Mesothelial cell of epicardium (in vitro differentiated cells): Measurements from ENCODE around the gene LRRC72. TPM values are rescaled to one million over a fixed set of nuclear protein-coding genes. Genes with fewer than 3 reads are reported as not detected.

ENCODE experiments used
- DNase-seq, 2 experiments: peaks; one replicate each; pipeline ENCODE4 v3.0.0; 2021; ENCODE audit warnings: low spot score in 2 of 2; ENCODE audit not compliant: unreplicated experiment in 2 of 2
- H3K27ac Mint-ChIP-seq: 2 replicates; pipeline ENCODE4 v1.8.0; 2021; ENCODE audit warnings: mixed read lengths
- H3K27me3 Mint-ChIP-seq: 2 replicates; pipeline ENCODE4 v1.8.0; 2021; ENCODE audit warnings: low read depth, mixed read lengths
- H3K36me3 Mint-ChIP-seq: 2 replicates; pipeline ENCODE4 v1.8.0; 2021; ENCODE audit warnings: mixed read lengths
- H3K4me1 Mint-ChIP-seq: 2 replicates; pipeline ENCODE4 v1.8.0; 2021; ENCODE audit warnings: mixed read lengths
- H3K4me3 Mint-ChIP-seq: 2 replicates; pipeline ENCODE4 v1.8.0; 2021; ENCODE audit warnings: mild to moderate bottlenecking, moderate library complexity, mixed read lengths
- H3K9me3 Mint-ChIP-seq: 2 replicates; pipeline ENCODE4 v1.8.0; 2021; ENCODE audit warnings: mixed read lengths
- total RNA-seq: library from RNA; stranded (reverse); gene quantifications from 3 replicates; pipeline ENCODE4 v1.2.1, GENCODE V29; 2021
- TF ChIP-seq, protein P1 (sequence below): fragments of 200-600 bp; sonication (generic); IDR thresholded peaks from one replicate; pipeline ENCODE4 v1.5.0; 2021; ENCODE audit warnings: antibody characterized with exemption; ENCODE audit not compliant: unreplicated experiment

LRRC72 gene
- total RNA-seq, 1 donor from 2014 or later: not detected

DNA sequence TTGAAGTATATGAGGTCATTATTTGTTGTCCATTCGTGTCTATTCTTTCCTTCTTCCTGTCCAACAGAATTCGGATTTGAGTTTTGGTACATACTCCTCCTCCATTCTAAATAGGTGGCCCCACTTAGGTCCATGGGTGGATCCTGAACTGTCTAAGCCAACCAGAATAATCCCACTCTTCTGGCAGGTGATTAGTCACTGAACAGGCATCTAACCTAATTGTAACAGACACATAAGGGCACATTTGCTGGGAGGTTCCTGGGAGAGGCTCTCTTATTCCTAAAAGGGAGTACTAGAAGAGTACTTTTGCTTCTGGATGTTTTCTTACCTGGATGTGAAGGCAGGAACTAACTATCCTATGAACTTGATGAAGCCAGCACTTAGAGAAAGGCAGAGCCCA, 16.8 kb downstream of the LRRC72 start:
- Mint-ChIP-seq H3K9me3 (peaks cover 8% of the 10 kb centered on the region), H3K27me3 (no peaks in the 10 kb centered on the region), H3K4me1 (no peaks in the 10 kb centered on the region), H3K27ac (no peak overlapping the region), H3K36me3 (no peaks in the 10 kb centered on the region), H3K4me3 (no peak overlapping the region)
- DNase-seq: no peak
- TF ChIP-seq, protein P1, sequence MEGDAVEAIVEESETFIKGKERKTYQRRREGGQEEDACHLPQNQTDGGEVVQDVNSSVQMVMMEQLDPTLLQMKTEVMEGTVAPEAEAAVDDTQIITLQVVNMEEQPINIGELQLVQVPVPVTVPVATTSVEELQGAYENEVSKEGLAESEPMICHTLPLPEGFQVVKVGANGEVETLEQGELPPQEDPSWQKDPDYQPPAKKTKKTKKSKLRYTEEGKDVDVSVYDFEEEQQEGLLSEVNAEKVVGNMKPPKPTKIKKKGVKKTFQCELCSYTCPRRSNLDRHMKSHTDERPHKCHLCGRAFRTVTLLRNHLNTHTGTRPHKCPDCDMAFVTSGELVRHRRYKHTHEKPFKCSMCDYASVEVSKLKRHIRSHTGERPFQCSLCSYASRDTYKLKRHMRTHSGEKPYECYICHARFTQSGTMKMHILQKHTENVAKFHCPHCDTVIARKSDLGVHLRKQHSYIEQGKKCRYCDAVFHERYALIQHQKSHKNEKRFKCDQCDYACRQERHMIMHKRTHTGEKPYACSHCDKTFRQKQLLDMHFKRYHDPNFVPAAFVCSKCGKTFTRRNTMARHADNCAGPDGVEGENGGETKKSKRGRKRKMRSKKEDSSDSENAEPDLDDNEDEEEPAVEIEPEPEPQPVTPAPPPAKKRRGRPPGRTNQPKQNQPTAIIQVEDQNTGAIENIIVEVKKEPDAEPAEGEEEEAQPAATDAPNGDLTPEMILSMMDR: no peak

DNA sequence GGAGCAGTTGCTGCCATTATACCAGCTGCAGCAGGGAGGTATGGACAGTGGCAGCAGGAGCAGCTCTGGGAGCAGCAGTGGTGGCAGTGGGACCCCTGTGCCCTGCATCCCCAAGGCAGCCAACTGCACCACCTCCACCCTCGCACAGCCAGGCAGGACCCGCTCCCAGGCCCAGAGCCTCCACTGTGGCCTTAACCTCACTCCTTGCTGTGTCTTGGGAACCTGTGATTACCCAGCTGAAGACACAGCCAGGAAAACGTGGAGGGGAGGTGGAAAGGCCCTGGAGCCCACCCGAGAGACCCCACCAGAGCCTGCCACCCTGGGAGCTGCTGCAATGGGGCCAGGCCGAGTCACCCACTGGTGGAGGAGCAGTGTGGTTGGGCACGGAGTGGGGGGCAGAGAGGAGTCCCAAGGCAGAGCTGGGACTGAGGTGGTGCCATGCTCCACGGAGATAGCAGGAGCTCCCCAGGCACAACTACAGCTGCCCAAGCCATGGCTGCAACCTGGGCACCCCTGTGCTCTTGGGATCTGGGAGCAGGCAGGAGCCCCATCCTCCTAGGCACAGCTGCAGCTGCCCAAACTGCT, 20.4 kb downstream of the LRRC72 start:
- no peak overlapping the region for H3K27ac Mint-ChIP-seq
- no peaks in the 10 kb centered on the region for H3K36me3 Mint-ChIP-seq
- no peak overlapping the region for H3K4me3 Mint-ChIP-seq
- H3K4me1 Mint-ChIP-seq: no peaks in the 10 kb centered on the region
- no peaks in the 10 kb centered on the region for H3K27me3 Mint-ChIP-seq
- H3K9me3 Mint-ChIP-seq: no peaks in the 10 kb centered on the region
- TF ChIP-seq, protein P1: no peak
- no peak for DNase-seq

DNA sequence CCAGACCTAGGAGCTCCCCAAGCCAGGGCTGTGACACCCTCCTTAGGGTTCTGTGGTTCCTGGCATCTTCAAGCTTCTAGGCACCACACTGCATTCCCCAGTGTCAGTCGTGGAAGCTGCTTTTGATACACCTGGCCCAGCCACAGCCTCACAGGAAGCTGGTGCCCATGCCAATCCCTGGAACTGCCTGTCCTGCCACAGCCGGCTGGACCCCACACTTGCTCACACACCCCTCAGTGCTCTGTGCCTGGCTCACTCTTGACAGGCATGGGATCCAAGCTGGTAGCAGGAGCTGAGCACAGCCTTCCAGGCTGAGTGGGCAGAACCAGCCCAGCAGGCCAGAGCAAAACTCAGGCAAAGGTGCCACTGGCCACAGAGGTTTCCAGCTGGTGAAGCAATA, 21.8 kb downstream of the LRRC72 start:
- no peaks in the 10 kb centered on the region for H3K4me1 Mint-ChIP-seq
- H3K27ac Mint-ChIP-seq: no peak overlapping the region
- no peaks in the 10 kb centered on the region for H3K36me3 Mint-ChIP-seq
- H3K4me3 Mint-ChIP-seq: no peak overlapping the region
- no peaks in the 10 kb centered on the region for H3K27me3 Mint-ChIP-seq
- TF ChIP-seq, protein P1: no peak
- DNase-seq: no peak
- H3K9me3 Mint-ChIP-seq: no peaks in the 10 kb centered on the region

DNA sequence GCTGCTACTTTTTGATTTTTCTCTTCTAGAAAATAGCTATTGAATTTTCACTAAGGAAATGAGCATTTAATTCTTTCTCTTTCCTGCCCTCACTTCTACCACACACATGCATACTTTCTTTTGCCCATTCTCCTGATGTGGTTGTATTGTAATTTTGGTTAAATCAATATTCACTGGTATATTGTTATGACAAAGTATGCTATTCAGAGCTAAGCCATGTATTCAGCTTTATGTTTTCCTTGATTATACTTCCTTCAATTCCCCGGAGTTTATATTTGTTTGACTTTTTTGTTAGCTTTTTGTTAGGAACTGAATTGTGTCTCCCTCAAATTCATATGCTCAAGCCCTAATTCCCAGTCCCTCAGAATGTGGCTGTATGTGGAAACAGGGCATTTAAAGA, 24.0 kb downstream of the LRRC72 start:
- no peak for DNase-seq
- Mint-ChIP-seq H3K27me3 (no peaks in the 10 kb centered on the region), H3K4me3 (no peak overlapping the region), H3K4me1 (no peaks in the 10 kb centered on the region), H3K27ac (no peak overlapping the region), H3K36me3 (no peaks in the 10 kb centered on the region), H3K9me3 (peaks cover 9% of the 10 kb centered on the region)
- TF ChIP-seq, protein P1: no peak

DNA sequence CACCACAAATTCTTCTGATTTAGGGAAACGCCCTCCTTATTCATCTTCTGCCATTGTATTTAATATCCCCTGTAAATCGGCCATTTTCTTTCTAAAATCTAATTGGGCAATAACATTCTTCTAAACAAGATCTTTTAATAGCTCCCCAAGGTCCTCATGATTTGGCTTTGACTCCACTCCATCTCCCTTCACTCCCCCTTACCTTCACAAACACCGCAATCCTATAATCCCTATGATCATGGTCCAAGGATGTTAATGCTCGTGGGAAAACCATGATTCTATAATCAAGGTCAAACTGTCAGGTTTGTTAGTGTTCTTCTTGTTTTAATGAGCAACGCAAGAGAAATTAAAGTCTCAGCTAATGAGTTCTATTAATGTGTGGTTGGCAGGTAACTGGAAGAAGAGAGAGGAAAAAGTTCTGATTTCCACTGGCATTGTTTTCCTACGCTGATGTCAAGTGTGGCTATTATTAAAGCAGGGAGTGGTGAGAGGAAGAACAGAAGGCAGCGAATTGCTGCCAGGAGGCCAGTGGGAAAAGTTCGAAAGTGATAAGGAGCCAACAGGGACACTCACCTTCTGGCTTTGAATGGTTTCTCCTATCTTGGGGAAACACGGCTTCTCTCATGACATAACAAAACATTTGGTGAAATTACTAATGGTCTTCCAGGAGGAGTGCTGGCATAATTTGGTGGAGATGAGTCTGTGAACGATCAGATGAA, 28.1 kb downstream of the LRRC72 start:
- Mint-ChIP-seq H3K4me1 (peaks cover 2% of the 10 kb centered on the region), H3K36me3 (no peaks in the 10 kb centered on the region), H3K9me3 (peaks cover 9% of the 10 kb centered on the region), H3K4me3 (no peak overlapping the region), H3K27ac (no peak overlapping the region), H3K27me3 (no peaks in the 10 kb centered on the region)
- TF ChIP-seq, protein P1: no peak
- DNase-seq: no peak
